ENCODE data around the gene SMIM10L2A.

SMIM10L2A gene

DNA sequence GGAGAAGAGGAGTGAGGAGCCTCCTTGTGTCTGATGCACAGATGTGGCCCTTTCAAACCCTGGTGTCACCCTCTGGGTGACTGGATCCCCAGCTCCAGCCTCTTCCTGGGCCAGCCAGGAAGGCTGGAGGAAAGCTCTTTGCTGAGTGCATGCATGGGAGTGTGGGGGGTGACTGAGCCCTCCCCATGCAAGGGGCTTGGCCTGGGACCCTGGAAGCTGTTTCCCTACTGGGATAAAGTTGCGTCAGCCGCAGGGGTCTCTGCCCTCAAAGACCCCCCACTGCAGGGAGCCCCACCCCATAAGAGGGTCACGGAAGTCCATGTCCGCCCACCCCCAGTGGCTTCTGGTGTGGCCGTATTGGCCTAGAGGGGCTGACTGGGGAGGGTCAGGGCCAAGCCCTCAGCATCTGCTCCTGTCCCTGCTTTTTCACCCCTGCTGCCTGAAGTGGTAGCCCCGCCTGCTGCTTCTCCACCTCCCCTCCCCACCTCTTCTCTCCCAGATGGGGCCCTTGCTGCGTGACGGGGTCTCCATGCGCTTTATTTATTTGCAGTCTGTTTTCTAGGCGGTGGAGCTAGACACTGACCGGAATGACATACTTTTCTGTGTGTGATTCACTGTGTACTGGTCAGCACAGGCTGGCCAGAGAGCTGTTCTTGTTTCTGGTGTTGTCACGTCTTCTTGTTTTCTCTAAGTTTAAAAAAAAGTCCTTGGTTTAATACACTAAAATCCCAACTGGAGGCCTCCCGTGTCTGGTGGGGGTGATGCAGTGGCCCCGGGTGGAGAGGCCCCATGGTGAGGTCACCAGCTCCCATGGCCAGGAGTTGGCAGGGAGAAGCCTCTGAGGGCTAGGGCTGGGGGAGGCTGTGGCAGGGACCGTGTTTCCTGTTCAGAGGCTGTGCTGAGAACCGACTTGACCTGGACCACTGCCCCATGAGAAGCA lies 3.6 kb downstream of the SMIM10L2A start:
- Histone ChIP-seq H3K27me3 (ENCODE audit: control insufficient read depth, insufficient read depth, low read length) (no peaks in the 10 kb centered on the region), H3K27ac (ENCODE audit: low read depth, low read length) (no peak overlapping the region), H3K4me3 (ENCODE audit: low read length) (no peak overlapping the region), H3K9ac (ENCODE audit: low read length) (no peak overlapping the region), H3K36me3 (ENCODE audit: control insufficient read depth, insufficient read depth, low read length) (no peaks in the 10 kb centered on the region), H3K4me1 (ENCODE audit: control insufficient read depth, insufficient read depth, low read length) (no peaks in the 10 kb centered on the region)

DNA sequence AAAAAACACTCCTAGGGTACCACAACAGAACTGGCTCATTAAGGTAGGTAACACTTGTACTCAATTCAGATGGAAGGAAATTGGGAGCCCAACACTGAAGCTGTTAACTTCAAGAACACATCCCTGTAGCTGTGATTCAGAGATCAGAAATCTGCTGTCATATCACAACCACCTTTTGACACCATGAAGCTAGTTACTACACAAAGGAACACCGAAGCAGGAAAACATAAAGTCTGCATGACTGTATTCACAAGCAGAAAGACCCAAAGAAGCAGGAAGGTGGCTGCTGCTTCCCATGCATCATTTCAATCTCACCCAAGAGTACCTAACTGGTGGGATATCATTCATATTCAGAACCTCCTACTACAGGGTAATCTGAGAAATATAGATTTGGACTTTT lies 7.7 kb downstream of the SMIM10L2A start:
- Histone ChIP-seq H3K9ac (ENCODE audit: low read length) (no peak overlapping the region), H3K27ac (ENCODE audit: low read depth, low read length) (no peak overlapping the region), H3K27me3 (ENCODE audit: control insufficient read depth, insufficient read depth, low read length) (no peaks in the 10 kb centered on the region), H3K4me3 (ENCODE audit: low read length) (no peak overlapping the region), H3K4me1 (ENCODE audit: control insufficient read depth, insufficient read depth, low read length) (no peaks in the 10 kb centered on the region), H3K36me3 (ENCODE audit: control insufficient read depth, insufficient read depth, low read length) (no peaks in the 10 kb centered on the region)

DNA sequence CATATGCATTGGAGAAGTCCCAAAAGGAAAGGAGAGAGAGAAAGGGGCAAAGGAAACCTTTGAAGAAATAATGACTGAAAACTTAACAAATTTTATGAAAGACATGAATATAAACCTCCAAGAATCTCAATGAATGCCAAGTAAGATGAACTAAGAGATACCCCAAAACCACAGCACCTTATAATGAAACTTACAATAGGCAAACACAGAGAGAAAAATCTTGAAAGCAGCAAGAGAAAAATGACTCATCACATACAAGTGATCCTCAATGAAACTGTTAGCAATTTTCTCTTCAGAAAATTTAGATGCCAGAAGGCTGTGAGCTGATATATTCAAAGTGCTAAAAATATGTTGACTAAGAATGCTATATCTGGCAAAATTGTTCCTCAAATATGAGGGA lies 10.1 kb downstream of the SMIM10L2A start:
- Histone ChIP-seq H3K4me3 (ENCODE audit: low read length) (no peak overlapping the region), H3K9ac (ENCODE audit: low read length) (no peak overlapping the region), H3K36me3 (ENCODE audit: control insufficient read depth, insufficient read depth, low read length) (no peaks in the 10 kb centered on the region), H3K4me1 (ENCODE audit: control insufficient read depth, insufficient read depth, low read length) (no peaks in the 10 kb centered on the region), H3K27ac (ENCODE audit: low read depth, low read length) (no peak overlapping the region), H3K27me3 (ENCODE audit: control insufficient read depth, insufficient read depth, low read length) (no peaks in the 10 kb centered on the region)

DNA sequence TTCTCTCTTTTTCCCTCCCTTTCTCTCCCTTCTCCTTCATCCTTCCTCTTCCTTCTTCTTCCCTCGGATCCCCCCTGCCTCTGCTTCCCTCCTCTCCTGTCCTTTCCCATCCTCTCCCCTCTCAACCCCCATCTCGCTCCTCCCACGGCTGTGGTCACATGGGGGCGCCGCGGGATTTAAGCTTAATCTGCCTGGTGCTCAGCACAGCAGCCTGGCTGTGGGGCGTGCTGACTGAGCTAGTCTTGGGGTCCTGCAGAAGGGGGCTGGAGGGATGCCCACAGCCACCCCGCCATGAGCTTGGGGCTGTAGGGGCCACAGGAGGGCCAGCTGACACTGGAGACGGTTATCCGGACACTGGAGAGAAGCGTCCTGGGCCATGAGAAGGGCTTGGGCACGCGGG lies 10.7 kb downstream of the SMIM10L2A start:
- no peaks in the 10 kb centered on the region for H3K36me3 ChIP-seq (ENCODE audit: control insufficient read depth, insufficient read depth, low read length)
- no peak overlapping the region for H3K9ac ChIP-seq (ENCODE audit: low read length)
- no peaks in the 10 kb centered on the region for H3K4me1 ChIP-seq (ENCODE audit: control insufficient read depth, insufficient read depth, low read length)
- no peak overlapping the region for H3K4me3 ChIP-seq (ENCODE audit: low read length)
- no peak overlapping the region for H3K27ac ChIP-seq (ENCODE audit: low read depth, low read length)
- H3K27me3 ChIP-seq (ENCODE audit: control insufficient read depth, insufficient read depth, low read length) = no peaks in the 10 kb centered on the region

DNA sequence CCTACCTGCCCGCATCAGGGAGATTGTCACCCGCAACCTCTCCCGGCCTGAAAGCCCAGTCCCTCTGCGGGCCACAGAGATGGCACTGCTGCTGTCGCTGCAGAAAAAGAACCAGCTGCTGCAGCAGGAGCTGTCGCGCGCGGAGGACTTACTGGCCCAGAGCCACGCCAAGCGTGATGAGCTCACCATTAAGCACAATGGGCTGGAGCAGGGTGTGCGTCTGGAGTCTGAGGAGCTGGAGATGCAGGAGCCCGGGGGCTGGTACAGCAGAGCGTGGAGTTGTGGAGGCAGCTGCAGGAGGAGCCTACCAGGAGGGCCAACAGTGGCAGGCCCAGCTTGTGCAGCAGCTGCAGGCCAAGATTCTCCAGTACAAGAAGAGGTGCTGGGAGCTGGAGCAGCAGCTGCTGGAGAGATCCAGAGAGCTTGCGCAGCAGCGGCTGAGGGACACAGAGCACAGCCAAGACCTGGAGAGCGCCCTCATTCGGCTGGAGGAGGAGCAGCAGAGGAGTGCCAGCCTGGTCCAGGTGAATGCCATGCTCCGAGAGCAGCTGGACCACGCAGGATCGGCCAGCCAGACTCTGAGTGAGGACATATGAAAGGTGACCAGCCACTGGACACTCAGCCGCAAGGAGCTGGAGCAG lies 11.3 kb downstream of the SMIM10L2A start:
- no peak overlapping the region for H3K27ac ChIP-seq (ENCODE audit: low read depth, low read length)
- no peak overlapping the region for H3K4me3 ChIP-seq (ENCODE audit: low read length)
- H3K9ac ChIP-seq (ENCODE audit: low read length) = no peak overlapping the region
- no peaks in the 10 kb centered on the region for H3K36me3 ChIP-seq (ENCODE audit: control insufficient read depth, insufficient read depth, low read length)
- no peaks in the 10 kb centered on the region for H3K4me1 ChIP-seq (ENCODE audit: control insufficient read depth, insufficient read depth, low read length)
- no peaks in the 10 kb centered on the region for H3K27me3 ChIP-seq (ENCODE audit: control insufficient read depth, insufficient read depth, low read length)

DNA sequence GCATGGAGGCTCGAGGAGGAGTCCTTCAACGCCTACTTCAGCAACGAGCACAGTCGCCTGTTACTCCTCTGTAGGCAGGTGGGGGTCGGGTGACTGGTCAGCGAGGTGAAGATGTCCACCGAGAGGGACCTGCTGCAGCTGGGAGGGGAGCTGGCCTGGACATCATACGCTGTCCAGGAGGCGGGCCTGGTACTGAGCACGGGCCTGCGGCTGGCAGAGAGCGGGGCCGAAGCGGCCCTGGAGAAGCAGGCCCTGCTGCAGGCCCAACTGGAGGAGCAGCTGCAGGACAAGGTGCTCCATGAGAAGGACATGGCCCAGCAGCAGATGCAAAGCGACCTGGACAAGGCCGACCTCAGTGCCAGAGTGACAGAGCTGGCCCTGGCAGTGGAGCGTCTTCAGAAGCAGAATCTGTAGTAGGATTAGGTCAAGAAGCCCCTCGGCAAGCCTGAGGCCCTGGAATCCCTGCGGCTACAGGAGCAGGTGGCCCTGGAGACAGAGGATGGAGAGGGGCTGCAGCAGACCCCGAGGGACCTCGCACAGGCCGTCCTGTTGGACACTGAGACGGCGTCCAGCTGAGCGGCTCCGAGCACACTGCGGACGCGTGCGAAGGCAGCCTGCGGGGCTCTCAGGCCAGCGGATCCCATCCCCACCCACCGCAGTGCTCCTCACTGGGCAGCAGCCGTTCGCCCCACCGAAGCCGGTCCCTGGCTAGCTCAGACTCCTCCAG lies 11.9 kb downstream of the SMIM10L2A start:
- no peaks in the 10 kb centered on the region for H3K4me1 ChIP-seq (ENCODE audit: control insufficient read depth, insufficient read depth, low read length)
- no peaks in the 10 kb centered on the region for H3K36me3 ChIP-seq (ENCODE audit: control insufficient read depth, insufficient read depth, low read length)
- H3K27ac ChIP-seq (ENCODE audit: low read depth, low read length) = no peak overlapping the region
- no peak overlapping the region for H3K4me3 ChIP-seq (ENCODE audit: low read length)
- H3K9ac ChIP-seq (ENCODE audit: low read length) = no peak overlapping the region
- H3K27me3 ChIP-seq (ENCODE audit: control insufficient read depth, insufficient read depth, low read length) = no peaks in the 10 kb centered on the region

DNA sequence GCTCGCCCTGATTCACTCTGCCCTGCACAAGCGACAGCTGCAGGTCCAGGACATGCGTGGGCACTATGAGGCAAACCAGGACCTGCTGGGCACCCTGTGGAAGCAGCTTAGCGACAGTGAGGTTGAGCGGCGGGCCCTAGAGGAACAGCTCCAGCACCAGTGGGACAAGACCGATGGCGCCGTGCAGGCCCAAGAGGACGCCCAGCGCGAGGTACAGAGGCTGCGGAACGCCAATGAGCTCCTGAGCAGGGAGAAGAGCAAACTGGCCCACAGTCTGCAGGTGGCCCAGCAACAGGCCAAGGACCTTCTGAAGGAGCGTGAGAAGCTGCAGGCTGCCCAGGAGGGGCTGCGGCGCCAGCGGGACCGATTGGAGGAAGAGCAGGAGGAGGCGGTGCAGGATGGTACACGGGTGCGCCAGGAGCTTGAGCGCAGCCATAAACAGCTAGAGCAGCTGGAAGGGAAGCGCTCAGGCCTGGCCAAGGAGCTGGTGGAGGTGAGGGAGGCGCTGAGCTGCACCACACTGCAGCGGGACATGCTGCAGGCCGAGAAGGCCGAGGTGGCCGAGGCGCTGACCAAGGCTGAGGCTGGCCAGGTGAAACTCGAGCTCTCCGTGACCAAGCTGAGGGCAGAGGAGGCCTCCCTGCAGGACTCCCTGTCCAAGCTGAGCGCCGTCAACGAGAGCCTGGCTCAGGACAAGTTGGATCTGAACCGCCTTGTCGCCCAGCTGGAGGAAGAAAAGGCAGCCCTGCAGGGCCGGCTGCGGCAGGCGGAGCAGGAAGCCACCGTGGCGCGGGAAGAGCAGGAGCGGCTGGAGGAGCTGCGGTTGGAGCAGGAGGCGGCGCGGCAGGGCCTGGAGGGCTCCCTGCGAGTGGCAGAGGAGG lies 12.8 kb downstream of the SMIM10L2A start:
- no peaks in the 10 kb centered on the region for H3K36me3 ChIP-seq (ENCODE audit: control insufficient read depth, insufficient read depth, low read length)
- no peak overlapping the region for H3K4me3 ChIP-seq (ENCODE audit: low read length)
- H3K27me3 ChIP-seq (ENCODE audit: control insufficient read depth, insufficient read depth, low read length) = no peaks in the 10 kb centered on the region
- no peaks in the 10 kb centered on the region for H3K4me1 ChIP-seq (ENCODE audit: control insufficient read depth, insufficient read depth, low read length)
- no peak overlapping the region for H3K27ac ChIP-seq (ENCODE audit: low read depth, low read length)
- no peak overlapping the region for H3K9ac ChIP-seq (ENCODE audit: low read length)

DNA sequence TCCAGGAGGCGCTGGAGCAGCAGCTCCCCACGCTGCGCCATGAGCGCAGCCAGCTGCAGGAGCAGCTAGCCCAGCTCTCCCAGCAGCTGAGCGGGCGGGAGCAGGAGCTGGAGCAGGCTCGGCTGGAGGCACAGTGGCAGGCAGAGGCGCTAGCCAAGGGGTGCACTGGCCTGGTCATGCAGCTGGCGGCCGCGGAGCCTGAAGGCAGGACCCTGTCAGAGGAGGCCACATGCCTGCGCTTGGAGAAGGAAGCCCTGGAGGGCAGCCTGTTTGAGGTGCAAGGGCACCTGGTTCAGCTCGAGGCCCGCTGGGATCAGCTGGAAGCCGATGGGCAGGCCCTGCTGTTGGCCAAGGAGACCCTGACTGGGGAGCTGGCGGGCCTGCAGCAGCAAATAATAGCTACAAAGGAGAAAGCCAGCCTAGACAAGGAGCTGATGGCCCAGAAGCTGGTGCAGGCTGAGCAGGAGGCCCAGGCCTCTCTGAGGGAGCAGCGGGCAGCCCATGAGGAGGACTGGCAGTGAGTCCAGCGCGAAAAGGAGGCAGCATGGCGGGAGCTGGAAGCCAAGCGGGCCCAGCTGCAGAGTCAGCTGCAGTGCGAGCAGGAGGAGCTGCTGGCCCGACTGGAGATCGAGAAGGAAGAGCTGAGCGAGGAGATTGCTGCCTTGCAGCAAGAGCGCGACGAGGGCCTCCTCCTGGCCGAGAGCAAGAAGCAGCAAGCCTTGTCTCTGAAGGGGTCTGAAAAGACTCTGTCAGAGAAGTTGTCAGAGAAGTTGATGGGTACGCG lies 13.6 kb downstream of the SMIM10L2A start:
- Histone ChIP-seq H3K4me3 (ENCODE audit: low read length) (no peak overlapping the region), H3K36me3 (ENCODE audit: control insufficient read depth, insufficient read depth, low read length) (no peaks in the 10 kb centered on the region), H3K9ac (ENCODE audit: low read length) (no peak overlapping the region), H3K27me3 (ENCODE audit: control insufficient read depth, insufficient read depth, low read length) (no peaks in the 10 kb centered on the region), H3K4me1 (ENCODE audit: control insufficient read depth, insufficient read depth, low read length) (no peaks in the 10 kb centered on the region), H3K27ac (ENCODE audit: low read depth, low read length) (no peak overlapping the region)

DNA sequence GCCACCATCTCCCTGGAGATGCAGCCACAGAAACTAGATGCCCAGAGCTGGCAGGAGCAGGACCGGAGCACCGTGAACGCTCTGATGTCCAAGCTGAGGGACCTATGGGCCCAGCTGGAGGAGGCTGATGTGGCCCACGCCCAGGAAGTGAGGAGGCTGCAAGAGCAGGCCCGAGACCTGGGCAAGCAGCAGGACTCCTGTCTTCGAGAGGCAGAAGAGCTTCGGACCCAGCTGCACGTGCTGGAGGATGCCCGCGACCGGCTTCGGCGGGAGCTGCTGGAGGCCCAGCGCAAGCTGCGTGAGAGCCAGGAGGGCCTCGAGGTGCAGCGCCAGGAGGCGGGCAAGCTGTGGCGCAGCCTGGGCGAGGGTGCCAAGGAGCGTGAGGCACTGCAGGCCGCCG lies 14.2 kb downstream of the SMIM10L2A start:
- Histone ChIP-seq H3K27me3 (ENCODE audit: control insufficient read depth, insufficient read depth, low read length) (no peaks in the 10 kb centered on the region), H3K4me1 (ENCODE audit: control insufficient read depth, insufficient read depth, low read length) (no peaks in the 10 kb centered on the region), H3K27ac (ENCODE audit: low read depth, low read length) (no peak overlapping the region), H3K36me3 (ENCODE audit: control insufficient read depth, insufficient read depth, low read length) (no peaks in the 10 kb centered on the region), H3K4me3 (ENCODE audit: low read length) (no peak overlapping the region), H3K9ac (ENCODE audit: low read length) (no peak overlapping the region)

DNA sequence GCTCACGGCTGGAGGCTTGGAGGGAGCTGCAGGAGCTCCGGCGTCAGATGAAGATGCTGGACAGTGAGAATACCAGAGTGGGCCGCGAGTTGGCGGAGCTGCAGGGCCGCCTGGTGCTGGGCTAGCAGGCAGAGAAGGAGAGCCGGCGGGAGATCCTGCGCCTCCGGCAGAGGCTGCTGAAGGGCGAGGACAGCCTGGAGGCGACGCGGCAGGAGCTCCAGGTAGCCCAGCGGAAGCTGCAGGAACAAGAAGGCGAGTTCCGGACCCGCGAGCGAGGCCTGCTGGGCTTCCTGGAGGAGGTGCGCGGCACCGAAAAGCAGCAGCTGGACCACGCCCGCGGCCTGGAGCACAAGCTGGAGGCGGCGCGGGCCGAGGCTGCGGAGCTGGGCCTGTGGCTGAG lies 14.7 kb downstream of the SMIM10L2A start:
- no peaks in the 10 kb centered on the region for H3K27me3 ChIP-seq (ENCODE audit: control insufficient read depth, insufficient read depth, low read length)
- no peak overlapping the region for H3K4me3 ChIP-seq (ENCODE audit: low read length)
- no peaks in the 10 kb centered on the region for H3K4me1 ChIP-seq (ENCODE audit: control insufficient read depth, insufficient read depth, low read length)
- H3K36me3 ChIP-seq (ENCODE audit: control insufficient read depth, insufficient read depth, low read length) = no peaks in the 10 kb centered on the region
- H3K27ac ChIP-seq (ENCODE audit: low read depth, low read length) = no peak overlapping the region
- no peak overlapping the region for H3K9ac ChIP-seq (ENCODE audit: low read length)

DNA sequence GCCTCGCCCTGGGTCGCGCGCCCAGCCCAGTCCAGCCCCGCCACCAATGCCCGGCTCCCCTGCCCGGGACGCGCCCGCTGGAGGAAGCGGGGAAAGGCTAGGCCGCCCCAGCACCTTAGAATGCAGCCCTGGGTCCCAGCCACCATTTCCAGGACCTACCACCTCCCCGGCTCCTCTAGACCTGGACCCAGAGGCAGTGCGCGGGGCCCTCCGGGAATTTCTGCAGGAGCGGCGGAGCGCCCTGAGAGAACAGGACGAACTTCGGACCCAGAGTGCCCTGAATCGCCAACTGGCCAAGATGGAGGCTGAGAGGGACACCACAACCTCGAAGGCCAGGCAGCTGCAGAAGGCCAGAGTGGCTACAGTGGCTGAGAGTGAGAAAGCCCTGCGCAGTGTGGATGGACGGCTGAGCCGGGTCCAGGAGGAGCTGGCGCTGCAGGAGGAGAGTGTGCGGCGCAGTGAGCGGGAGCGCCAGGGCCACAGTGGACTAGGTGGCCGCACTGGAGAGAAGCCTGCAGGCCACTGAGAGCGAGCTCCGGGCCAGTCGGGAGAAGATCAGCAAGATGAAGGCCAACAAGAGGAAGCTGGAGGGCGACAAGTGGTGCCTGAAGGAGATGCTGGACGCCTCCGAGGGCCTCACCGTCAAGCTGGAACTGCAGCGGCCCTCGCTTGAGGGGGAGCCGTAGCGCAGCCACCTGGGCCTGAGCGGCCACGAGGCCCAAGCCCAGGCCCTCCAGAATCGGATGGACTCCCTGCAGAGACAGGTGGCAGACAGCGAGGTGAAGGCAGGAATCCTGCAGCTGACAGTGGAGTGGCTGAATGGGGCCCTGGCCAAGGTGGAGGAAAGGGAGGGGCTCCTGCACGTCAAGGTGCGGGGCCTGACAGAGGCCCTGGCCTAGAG lies 15.5 kb downstream of the SMIM10L2A start:
- H3K27me3 ChIP-seq (ENCODE audit: control insufficient read depth, insufficient read depth, low read length) = no peaks in the 10 kb centered on the region
- H3K36me3 ChIP-seq (ENCODE audit: control insufficient read depth, insufficient read depth, low read length) = no peaks in the 10 kb centered on the region
- no peaks in the 10 kb centered on the region for H3K4me1 ChIP-seq (ENCODE audit: control insufficient read depth, insufficient read depth, low read length)
- H3K4me3 ChIP-seq (ENCODE audit: low read length) = no peak overlapping the region
- H3K27ac ChIP-seq (ENCODE audit: low read depth, low read length) = no peak overlapping the region
- no peak overlapping the region for H3K9ac ChIP-seq (ENCODE audit: low read length)
